Measurements from ENCODE around the gene EBF3.

DNA sequence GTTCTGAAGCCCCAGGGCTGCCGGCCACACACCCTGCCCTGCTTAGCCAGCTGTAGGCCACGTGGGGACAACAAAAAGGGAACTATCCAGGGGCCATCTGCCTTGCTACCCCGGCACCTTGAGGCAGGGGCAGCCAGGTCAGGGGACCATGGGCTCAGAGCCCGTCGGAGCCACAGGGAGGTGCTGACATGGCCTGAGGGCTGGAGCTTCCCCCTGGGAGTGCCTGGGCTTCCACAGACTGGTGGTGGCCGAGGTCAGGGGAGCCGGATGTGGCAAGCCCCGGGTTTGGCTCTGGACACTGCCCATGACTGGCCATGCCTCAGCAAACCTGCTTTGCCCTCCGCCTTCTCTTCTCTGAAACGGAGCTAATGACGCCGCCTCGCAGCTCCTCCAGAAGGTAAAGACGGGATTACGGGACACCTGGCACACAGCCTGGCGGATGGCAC lies 178.5 kb downstream of the EBF3 start:
- no peak for TF ChIP-seq POLR2A (IDR thresholded peaks at IDR 0.05)
- TF ChIP-seq, protein P1, sequence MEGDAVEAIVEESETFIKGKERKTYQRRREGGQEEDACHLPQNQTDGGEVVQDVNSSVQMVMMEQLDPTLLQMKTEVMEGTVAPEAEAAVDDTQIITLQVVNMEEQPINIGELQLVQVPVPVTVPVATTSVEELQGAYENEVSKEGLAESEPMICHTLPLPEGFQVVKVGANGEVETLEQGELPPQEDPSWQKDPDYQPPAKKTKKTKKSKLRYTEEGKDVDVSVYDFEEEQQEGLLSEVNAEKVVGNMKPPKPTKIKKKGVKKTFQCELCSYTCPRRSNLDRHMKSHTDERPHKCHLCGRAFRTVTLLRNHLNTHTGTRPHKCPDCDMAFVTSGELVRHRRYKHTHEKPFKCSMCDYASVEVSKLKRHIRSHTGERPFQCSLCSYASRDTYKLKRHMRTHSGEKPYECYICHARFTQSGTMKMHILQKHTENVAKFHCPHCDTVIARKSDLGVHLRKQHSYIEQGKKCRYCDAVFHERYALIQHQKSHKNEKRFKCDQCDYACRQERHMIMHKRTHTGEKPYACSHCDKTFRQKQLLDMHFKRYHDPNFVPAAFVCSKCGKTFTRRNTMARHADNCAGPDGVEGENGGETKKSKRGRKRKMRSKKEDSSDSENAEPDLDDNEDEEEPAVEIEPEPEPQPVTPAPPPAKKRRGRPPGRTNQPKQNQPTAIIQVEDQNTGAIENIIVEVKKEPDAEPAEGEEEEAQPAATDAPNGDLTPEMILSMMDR (IDR thresholded peaks at IDR 0.05): no peak
